Trophoblast cell (in vitro differentiated cells and primary cell): ENCODE results near the gene APOBEC4. TPM values are rescaled to one million over a fixed set of nuclear protein-coding genes. Genes with fewer than 3 reads are reported as not detected.

Source experiments
- DNase-seq, 2 donors: peaks; one replicate each; pipeline ENCODE4 v3.0.0-alpha.2; 2016
- H2AFZ ChIP-seq: 2 replicates; pipeline ENCODE4 v1.6.1; 2013; ENCODE audit warnings: low read length, moderate library complexity, mild to moderate bottlenecking; ENCODE audit not compliant: insufficient read depth, poor library complexity
- H2AK5ac ChIP-seq: 2 replicates; pipeline ENCODE4 v1.6.1; 2013; ENCODE audit warnings: mild to moderate bottlenecking, low read length
- H2BK120ac ChIP-seq: 2 replicates; pipeline ENCODE4 v1.6.1; 2013; ENCODE audit warnings: low read length, mild to moderate bottlenecking, moderate library complexity; ENCODE audit not compliant: insufficient read depth, poor library complexity
- H2BK12ac ChIP-seq: 2 replicates; pipeline ENCODE4 v1.6.1; 2013; ENCODE audit warnings: mild to moderate bottlenecking, low read length, moderate library complexity
- H2BK5ac ChIP-seq: 2 replicates; pipeline ENCODE4 v1.6.1; 2013; ENCODE audit warnings: low read length, low read depth, moderate library complexity, mild to moderate bottlenecking; ENCODE audit not compliant: poor library complexity
- H3K14ac ChIP-seq: 2 replicates; pipeline ENCODE4 v1.6.1; 2013; ENCODE audit warnings: mild to moderate bottlenecking, low read length
- H3K18ac ChIP-seq: 2 replicates; pipeline ENCODE4 v1.6.1; 2013; ENCODE audit warnings: mild to moderate bottlenecking, low read length
- H3K23ac ChIP-seq: 2 replicates; pipeline ENCODE4 v1.6.1; 2013; ENCODE audit warnings: low read length
- H3K27ac ChIP-seq: 2 replicates; pipeline ENCODE4 v1.5.1; 2013; ENCODE audit warnings: low read depth, mild to moderate bottlenecking, inconsistent platforms, low read length, moderate library complexity
- H3K27me3 ChIP-seq: 2 replicates; pipeline ENCODE4 v1.6.1; 2013; ENCODE audit warnings: inconsistent platforms, mild to moderate bottlenecking, low read length, moderate library complexity; ENCODE audit not compliant: insufficient read depth
- H3K36me3 ChIP-seq, 2 experiments: 1 replicate in 1 of 2; 2 replicates in 1 of 2; pipeline ENCODE4 v1.6.1; 2013; ENCODE audit warnings: low read length in 2 of 2, mild to moderate bottlenecking in 2 of 2, moderate library complexity in 1 of 2; ENCODE audit not compliant: insufficient read depth in 2 of 2, control insufficient read depth in 1 of 2
- H3K4ac ChIP-seq: 2 replicates; pipeline ENCODE4 v1.6.1; 2013; ENCODE audit warnings: low read depth, mild to moderate bottlenecking, low read length, moderate library complexity
- H3K4me1 ChIP-seq, 2 experiments: 1 replicate in 1 of 2; 2 replicates in 1 of 2; pipeline ENCODE4 v1.6.1; 2013; ENCODE audit warnings: low read length in 2 of 2, mild to moderate bottlenecking in 2 of 2, moderate library complexity in 1 of 2; ENCODE audit not compliant: insufficient read depth in 2 of 2, control insufficient read depth in 1 of 2
- H3K4me2 ChIP-seq: 2 replicates; pipeline ENCODE4 v1.6.1; 2013; ENCODE audit warnings: inconsistent platforms, mild to moderate bottlenecking, low read length, moderate library complexity
- H3K4me3 ChIP-seq: 2 replicates; pipeline ENCODE4 v1.5.1; 2013; ENCODE audit warnings: mild to moderate bottlenecking, low read depth, low read length, inconsistent platforms
- H3K79me1 ChIP-seq: one replicate; pipeline ENCODE4 v1.6.1; 2013; ENCODE audit warnings: low read length
- H3K79me2 ChIP-seq: 2 replicates; pipeline ENCODE4 v1.6.1; 2013; ENCODE audit warnings: low read length, mild to moderate bottlenecking; ENCODE audit not compliant: control insufficient read depth, insufficient read depth, poor library complexity
- H3K9ac ChIP-seq: 2 replicates; pipeline ENCODE4 v1.6.1; 2013; ENCODE audit warnings: mild to moderate bottlenecking, low read length
- H3K9me3 ChIP-seq: 2 replicates; pipeline ENCODE4 v1.6.1; 2013; ENCODE audit warnings: low read depth, mild to moderate bottlenecking, control low read depth, inconsistent platforms, low read length; ENCODE audit not compliant: insufficient read depth
- H4K12ac ChIP-seq: 2 replicates; pipeline ENCODE4 v1.6.1; 2013; ENCODE audit warnings: low read depth, mild to moderate bottlenecking, low read length, moderate library complexity
- H4K8ac ChIP-seq: 2 replicates; pipeline ENCODE4 v1.6.1; 2013; ENCODE audit warnings: low read depth, mild to moderate bottlenecking, low read length, moderate library complexity
- H4K91ac ChIP-seq: one replicate; pipeline ENCODE4 v1.6.1; 2013; ENCODE audit warnings: low read depth, mild to moderate bottlenecking, low read length, moderate library complexity
- WGBS: extraction: QIAGEN DNeasy Blood & Tissue Kit; methylation state at CpG from one replicate; pipeline ENCODE4 v1.1.7; 2013; ENCODE audit warnings: missing lambda C conversion rate; ENCODE audit not compliant: insufficient read length, insufficient coverage; ENCODE audit errors: extremely low coverage; 5-methylcytosine and 5-hydroxymethylcytosine counted together
- polyA plus RNA-seq: library from polyadenylated mRNA; stranded (reverse); fragments of 200-250 nt; gene quantifications from 2 replicates; pipeline ENCODE4 v1.2.3, GENCODE V29; 2013

The APOBEC4 gene, protein sequence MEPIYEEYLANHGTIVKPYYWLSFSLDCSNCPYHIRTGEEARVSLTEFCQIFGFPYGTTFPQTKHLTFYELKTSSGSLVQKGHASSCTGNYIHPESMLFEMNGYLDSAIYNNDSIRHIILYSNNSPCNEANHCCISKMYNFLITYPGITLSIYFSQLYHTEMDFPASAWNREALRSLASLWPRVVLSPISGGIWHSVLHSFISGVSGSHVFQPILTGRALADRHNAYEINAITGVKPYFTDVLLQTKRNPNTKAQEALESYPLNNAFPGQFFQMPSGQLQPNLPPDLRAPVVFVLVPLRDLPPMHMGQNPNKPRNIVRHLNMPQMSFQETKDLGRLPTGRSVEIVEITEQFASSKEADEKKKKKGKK
- polyA plus RNA-seq: not detected in 2 replicates

DNA sequence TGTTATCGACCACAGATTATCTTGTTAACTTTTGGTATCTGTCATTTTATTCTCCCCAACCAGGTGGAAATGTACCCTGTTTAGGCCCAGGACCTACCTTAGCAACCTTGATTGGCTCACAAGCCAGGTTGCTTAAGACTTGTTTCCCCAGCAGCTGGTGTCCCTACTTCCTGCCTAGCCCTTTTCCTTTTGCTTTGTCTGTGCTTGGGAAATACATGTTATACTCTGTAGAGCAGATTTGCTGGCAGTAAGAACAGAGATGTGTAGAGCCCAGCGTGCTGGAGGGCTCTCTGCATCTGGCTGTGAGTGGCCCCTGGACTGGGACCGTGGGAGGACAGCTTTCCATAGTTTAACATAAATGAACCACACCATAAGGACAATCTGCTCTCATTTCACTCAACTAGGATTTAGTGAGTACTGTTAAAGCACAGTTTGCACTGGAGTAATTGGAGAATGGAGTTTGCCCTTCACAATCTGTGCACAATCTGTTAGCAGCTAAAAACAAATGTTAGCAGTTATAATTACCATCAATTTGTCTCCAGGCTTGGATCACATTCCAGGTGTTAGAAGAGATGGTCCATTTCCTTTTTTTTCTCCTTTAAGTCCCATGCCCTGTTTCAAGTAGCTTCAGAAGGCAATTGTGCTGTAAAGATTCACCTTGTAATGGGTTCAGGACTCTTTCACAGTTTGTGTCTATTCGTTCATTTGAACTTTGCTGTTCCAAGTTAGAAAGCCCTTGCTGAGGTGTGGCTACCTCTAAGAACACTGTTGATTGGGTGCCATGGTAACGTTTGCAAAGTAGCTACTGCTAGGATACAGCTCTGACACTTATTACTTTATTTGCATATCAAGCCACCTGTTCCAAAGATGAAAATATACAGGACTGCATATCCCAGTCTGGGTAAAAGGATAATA lies at the start of gene APOBEC4:
Gene APOBEC4, minus strand, starts transcription at position 770 of the 915 bp plus-strand sequence. CDS start 4,535 bp downstream, outside the sequence.
- WGBS: no CpG with 5 or more reads among the region's 5 CpGs
- H3K18ac ChIP-seq: no peak within 1 kb of the TSS
- H3K27me3 ChIP-seq: no peaks in the 10 kb centered on the region
- no peaks in the 10 kb centered on the region for H3K9me3 ChIP-seq
- no peak within 1 kb of the TSS for H4K91ac ChIP-seq
- H3K14ac ChIP-seq: no peak within 1 kb of the TSS
- H4K12ac ChIP-seq: no peak within 1 kb of the TSS
- no peak within 1 kb of the TSS for H2BK12ac ChIP-seq
- no peak within 1 kb of the TSS for H2AK5ac ChIP-seq
- H3K27ac ChIP-seq: no peak within 1 kb of the TSS
- no peak within 1 kb of the TSS for H3K4me3 ChIP-seq
- H3K4me2 ChIP-seq: no peak within 1 kb of the TSS
- H3K23ac ChIP-seq: no peak within 1 kb of the TSS
- H3K4me1 ChIP-seq: no peaks in the 10 kb centered on the region
- H2BK120ac ChIP-seq: no peak within 1 kb of the TSS
- H3K4ac ChIP-seq: no peak within 1 kb of the TSS
- no peak for DNase-seq
- H3K9ac ChIP-seq: no peak within 1 kb of the TSS
- H2BK5ac ChIP-seq: no peak within 1 kb of the TSS
- H3K36me3 ChIP-seq: no peaks in the 10 kb centered on the region
- H3K79me2 ChIP-seq: no peaks in the 10 kb centered on the region
- no peak within 1 kb of the TSS for H4K8ac ChIP-seq
- no peak within 1 kb of the TSS for H2AFZ ChIP-seq
- H3K79me1 ChIP-seq: no peaks in the 10 kb centered on the region

DNA sequence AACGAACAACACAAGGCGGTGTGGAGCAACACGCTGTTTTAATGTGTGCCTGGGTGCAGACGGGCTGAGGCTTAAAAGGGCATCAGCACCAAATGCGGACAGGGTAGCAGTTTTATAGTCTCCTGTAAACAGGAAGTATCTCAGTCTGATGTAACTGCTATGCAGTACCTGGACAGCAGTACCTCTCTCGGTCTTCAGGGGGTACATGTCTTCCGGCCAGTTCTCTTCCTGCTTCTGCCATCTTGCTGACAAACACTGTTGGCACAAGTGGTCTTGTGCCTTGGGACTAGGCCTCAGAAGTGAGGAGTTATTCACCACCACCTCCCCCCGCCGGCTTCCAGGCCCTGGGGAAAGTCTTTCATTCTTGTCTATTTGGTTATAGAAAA lies 49.7 kb upstream of the APOBEC4 start:
- no CpG with 5 or more reads among the region's 9 CpGs for WGBS

DNA sequence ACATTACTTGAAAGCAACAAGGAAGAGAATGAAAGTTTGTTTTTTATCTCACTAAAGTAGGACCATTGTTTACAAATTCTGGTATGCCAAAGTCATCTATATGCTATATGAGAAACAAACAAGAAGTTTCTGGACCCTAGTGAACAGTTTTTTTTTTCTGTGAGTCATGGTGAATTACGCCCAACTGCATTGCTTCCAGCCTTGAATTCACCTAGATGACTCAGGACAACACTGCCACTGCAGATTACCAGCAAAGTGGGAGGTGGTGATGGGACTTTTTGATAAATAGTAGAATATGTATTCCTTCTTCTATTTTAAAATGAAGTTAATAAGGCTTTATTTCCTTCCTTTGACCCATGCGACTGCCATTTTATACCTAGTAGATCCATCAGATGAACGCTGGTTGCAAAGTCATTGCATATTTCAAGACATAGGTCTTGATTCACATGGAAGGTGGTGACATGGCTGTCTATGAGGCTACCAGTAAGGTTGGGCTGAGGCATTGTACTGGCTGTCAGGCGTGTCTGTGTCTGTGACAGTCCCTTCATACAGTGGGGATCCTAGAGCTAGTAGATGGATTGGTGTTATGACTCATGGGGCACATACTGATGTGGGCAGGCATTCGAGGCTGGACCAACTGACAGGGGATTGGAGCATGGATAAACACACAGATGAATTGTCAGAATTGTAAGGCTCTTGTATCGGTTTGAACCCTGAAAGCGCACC lies 49.1 kb upstream of the APOBEC4 start:
- H3K79me1 ChIP-seq: no peaks in the 10 kb centered on the region
- no peak overlapping the region for H3K23ac ChIP-seq
- no peak overlapping the region for H2AK5ac ChIP-seq
- H3K9ac ChIP-seq: no peak overlapping the region
- no peaks in the 10 kb centered on the region for H3K27me3 ChIP-seq
- H3K79me2 ChIP-seq: no peaks in the 10 kb centered on the region
- H4K91ac ChIP-seq: no peak overlapping the region
- H2BK12ac ChIP-seq: no peak overlapping the region
- DNase-seq: peak; percentile 1 to 37
- H2BK120ac ChIP-seq: no peak overlapping the region
- no peak overlapping the region for H4K12ac ChIP-seq
- H3K18ac ChIP-seq: no peak overlapping the region
- H2AFZ ChIP-seq: no peak overlapping the region
- H3K14ac ChIP-seq: no peak overlapping the region
- H3K4me3 ChIP-seq: peak overlapping the region; percentile 21
- no peaks in the 10 kb centered on the region for H3K36me3 ChIP-seq
- no peak overlapping the region for H3K4me2 ChIP-seq
- H3K4ac ChIP-seq: no peak overlapping the region
- WGBS: no CpG with 5 or more reads among the region's 7 CpGs
- H3K9me3 ChIP-seq: no peaks in the 10 kb centered on the region
- H3K27ac ChIP-seq: no peak overlapping the region
- H3K4me1 ChIP-seq: peaks cover 0 to 4% of the 10 kb centered on the region in 2 experiments
- H2BK5ac ChIP-seq: no peak overlapping the region
- H4K8ac ChIP-seq: no peak overlapping the region

More for the DNA sequence above, 49.7 kb upstream of the APOBEC4 start:
- no peak overlapping the region for H2AK5ac ChIP-seq
- H4K91ac ChIP-seq: no peak overlapping the region
- DNase-seq: no peak
- no peak overlapping the region for H3K23ac ChIP-seq
- H2AFZ ChIP-seq: no peak overlapping the region
- H2BK120ac ChIP-seq: no peak overlapping the region
- no peak overlapping the region for H4K8ac ChIP-seq
- no peak overlapping the region for H4K12ac ChIP-seq
- no peak overlapping the region for H3K4me2 ChIP-seq
- no peaks in the 10 kb centered on the region for H3K79me2 ChIP-seq
- H3K79me1 ChIP-seq: no peaks in the 10 kb centered on the region
- H3K27ac ChIP-seq: no peak overlapping the region
- no peaks in the 10 kb centered on the region for H3K36me3 ChIP-seq
- H3K14ac ChIP-seq: no peak overlapping the region
- no peak overlapping the region for H3K18ac ChIP-seq
- H3K9ac ChIP-seq: no peak overlapping the region
- no peak overlapping the region for H2BK5ac ChIP-seq
- no peak overlapping the region for H2BK12ac ChIP-seq
- H3K4me1 ChIP-seq: peaks cover 0 to 4% of the 10 kb centered on the region in 2 experiments
- H3K4ac ChIP-seq: no peak overlapping the region
- no peaks in the 10 kb centered on the region for H3K9me3 ChIP-seq
- no peaks in the 10 kb centered on the region for H3K27me3 ChIP-seq
- no peak overlapping the region for H3K4me3 ChIP-seq

DNA sequence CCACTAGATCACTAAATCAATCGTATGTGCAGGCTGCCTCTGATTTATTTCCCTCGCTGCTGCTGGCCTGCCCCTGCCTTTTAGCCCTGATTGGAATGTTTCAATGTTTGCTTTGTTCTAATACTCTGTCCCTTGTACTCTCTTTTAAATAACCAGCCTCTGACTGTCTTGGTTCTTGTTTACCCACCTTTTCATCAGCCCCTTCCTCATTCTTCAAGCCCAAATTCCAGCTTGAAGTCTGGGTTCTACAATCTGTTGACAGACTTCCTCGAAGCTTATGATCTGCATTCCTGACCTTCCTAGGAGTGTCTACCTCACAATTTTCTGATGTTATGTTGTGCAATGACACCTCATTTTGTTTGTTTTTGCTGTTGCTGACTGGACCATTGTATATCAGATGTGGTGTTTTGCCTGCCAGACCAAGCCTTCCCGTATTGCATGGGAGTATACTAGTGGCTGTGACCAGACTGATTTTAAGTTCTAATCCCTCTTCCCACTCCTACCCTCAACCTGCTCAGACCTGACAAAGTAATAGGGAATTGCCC lies 46.6 kb upstream of the APOBEC4 start:
- Histone ChIP-seq H3K4me1 (peaks cover 0 to 4% of the 10 kb centered on the region in 2 experiments), H3K27ac (peak overlapping the region; percentile 57), H4K8ac (no peak overlapping the region), H2BK120ac (no peak overlapping the region), H3K14ac (no peak overlapping the region), H3K4ac (no peak overlapping the region), H3K4me3 (no peak overlapping the region), H3K9ac (no peak overlapping the region), H2AK5ac (no peak overlapping the region), H3K18ac (no peak overlapping the region), H4K12ac (no peak overlapping the region), H3K23ac (no peak overlapping the region), H3K79me1 (no peaks in the 10 kb centered on the region), H3K4me2 (peak overlapping the region; percentile 29), H3K36me3 (no peaks in the 10 kb centered on the region), H4K91ac (no peak overlapping the region), H3K27me3 (no peaks in the 10 kb centered on the region), H2AFZ (no peak overlapping the region), H3K79me2 (no peaks in the 10 kb centered on the region), H2BK12ac (no peak overlapping the region), H2BK5ac (no peak overlapping the region), H3K9me3 (no peaks in the 10 kb centered on the region)
- peak; percentile 32 to 70 for DNase-seq
- WGBS: no CpG with 5 or more reads among the region's 4 CpGs
